ENCODE results near the gene JADE2.

- TF ChIP-seq POLR2A (IDR thresholded peaks at IDR 0.05; ENCODE audit: low read depth, low read length) (no peak), POLR2AphosphoS5 (IDR thresholded peaks at IDR 0.05; ENCODE audit: low read depth, low read length) (no peak), TAF1 (IDR thresholded peaks at IDR 0.05; ENCODE audit: borderline replicate concordance, low read depth, low read length) (no peak)
Observed at GRCh38 chr5:134575316-134575715, 49.8 kb downstream of the JADE2 start.

Data from GM12892 (cell line).